ENCODE data around the gene RFESD.

Gene RFESD

DNA sequence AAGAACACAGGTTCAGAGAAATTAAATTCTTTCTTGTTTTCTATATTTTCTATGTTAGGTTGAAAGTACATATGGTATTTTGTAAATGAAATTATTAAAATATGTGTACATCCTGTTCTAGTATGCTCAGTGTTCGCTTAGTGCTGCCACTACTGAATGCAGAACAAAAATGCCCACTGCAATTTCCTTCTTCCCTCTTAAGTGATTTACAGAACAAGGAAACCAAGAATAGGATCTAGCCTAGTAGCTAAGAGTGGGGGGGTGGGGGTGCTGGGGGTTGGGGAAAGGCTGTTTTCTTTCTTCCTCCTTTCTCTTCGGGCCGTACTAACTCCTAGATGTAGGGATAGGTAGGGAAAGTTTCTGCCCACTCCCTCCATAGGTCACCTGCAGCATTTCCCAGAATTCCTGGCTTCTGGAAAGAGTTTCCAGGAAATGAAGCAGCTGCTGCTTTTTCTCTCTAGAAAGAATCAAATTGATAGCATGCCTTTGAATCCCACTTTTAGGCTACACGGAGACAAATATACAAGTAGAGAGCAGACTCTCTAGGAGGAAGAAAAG lies 20.6 kb downstream of the RFESD start:
- DNase-seq (ENCODE audit: low spot score) = no peak
- TF ChIP-seq CTCF (IDR thresholded peaks at IDR 0.05) = no peak
- Histone ChIP-seq H3K27ac (no peak overlapping the region), H3K4me3 (no peak overlapping the region)

- no peak for TF ChIP-seq CTCF (IDR thresholded peaks at IDR 0.05)
- DNase-seq (ENCODE audit: low spot score) = no peak
- no peak overlapping the region for H3K27ac ChIP-seq
- no peak overlapping the region for H3K4me3 ChIP-seq
Observed at GRCh38 chr5:95667678-95668077, 21.1 kb downstream of the RFESD start.

DNA sequence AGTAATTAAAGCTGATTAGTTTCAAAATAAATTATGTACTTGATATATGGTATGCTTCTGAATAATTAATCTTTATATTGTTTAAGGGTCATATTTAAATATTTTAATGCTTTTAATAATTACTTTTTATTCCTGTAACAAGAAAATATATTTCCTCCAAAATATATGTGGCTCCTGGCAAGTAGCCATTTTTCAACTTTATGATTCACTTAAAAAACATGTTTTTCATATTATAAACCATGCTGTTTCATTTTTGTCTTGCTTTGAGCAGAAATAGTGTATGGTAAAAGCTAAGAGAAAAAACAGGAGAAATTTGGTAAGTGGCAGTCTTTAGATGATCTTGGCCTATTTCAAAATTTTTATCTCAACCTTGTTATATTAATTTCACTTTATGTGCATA lies 21.6 kb downstream of the RFESD start:
- H3K27ac ChIP-seq = no peak overlapping the region
- no peak for DNase-seq (ENCODE audit: low spot score)
- no peak for TF ChIP-seq CTCF (IDR thresholded peaks at IDR 0.05)
- H3K4me3 ChIP-seq = no peak overlapping the region

- H3K27ac ChIP-seq = no peak overlapping the region
- TF ChIP-seq CTCF (IDR thresholded peaks at IDR 0.05) = no peak
- no peak for DNase-seq (ENCODE audit: low spot score)
- H3K4me3 ChIP-seq = no peak overlapping the region
Observed at GRCh38 chr5:95668728-95669127, 22.2 kb downstream of the RFESD start.

DNA sequence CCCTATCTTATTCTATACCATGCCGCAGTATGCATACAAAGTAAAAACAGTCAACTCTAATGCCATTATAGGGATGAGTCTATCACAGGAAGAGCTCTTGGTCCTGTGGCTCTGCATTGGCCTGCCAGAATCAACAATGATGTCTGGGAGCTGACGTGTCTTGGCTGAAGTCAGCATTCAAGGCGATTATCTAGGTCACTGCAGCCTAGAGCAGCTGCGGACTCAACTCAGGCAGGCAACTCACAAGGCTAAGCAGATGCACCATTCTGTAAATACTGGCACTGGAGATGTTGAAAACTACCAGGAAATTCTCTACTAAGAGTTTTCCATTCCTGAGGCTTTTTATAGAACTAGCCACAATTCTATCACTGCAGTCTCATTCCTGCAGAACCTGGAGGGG lies 23.0 kb downstream of the RFESD start:
- Histone ChIP-seq H3K4me3 (no peak overlapping the region), H3K27ac (peak overlapping the region in 1 of 2 donors; percentile 38)
- no peak for TF ChIP-seq CTCF (IDR thresholded peaks at IDR 0.05)
- no peak for DNase-seq (ENCODE audit: low spot score)

DNA sequence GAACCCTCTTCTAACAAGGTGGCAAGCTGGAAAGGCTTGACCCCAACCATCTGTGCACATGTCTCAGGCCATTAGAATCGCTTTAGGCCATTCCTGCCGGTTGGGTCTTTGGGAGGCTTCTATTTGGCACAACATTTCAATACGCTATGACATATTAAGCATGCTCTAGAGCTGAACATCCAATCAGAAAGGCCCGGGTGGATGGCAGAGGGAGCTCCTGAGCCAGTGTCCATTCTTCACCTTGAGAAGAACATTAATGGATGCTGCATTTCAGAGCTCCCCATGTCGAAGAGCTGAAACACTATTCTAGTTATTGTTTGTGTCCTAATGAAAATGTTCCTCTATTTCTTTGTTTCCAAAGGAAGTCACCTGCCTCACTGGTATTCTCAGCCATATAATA lies 23.4 kb downstream of the RFESD start:
- DNase-seq (ENCODE audit: low spot score) = no peak
- no peak overlapping the region for H3K4me3 ChIP-seq
- peak overlapping the region in 1 of 2 donors; percentile 38 for H3K27ac ChIP-seq
- TF ChIP-seq CTCF (IDR thresholded peaks at IDR 0.05) = no peak

GRCh38 chr5:95670568-95670967 lies 24.0 kb downstream of the RFESD start:
- H3K4me3 ChIP-seq = no peak overlapping the region
- DNase-seq (ENCODE audit: low spot score) = no peak
- no peak for TF ChIP-seq CTCF (IDR thresholded peaks at IDR 0.05)
- H3K27ac ChIP-seq = no peak overlapping the region

All from coronary artery (tissue), 2 donors.